ENCODE data around the gene ERN2. TPM values are rescaled to one million over a fixed set of nuclear protein-coding genes. Genes with fewer than 3 reads are reported as not detected.

ERN2 gene
- polyA plus RNA-seq, 1 of the 3 experiments (the other 2 are of a cell fraction) = 0.03 TPM

DNA sequence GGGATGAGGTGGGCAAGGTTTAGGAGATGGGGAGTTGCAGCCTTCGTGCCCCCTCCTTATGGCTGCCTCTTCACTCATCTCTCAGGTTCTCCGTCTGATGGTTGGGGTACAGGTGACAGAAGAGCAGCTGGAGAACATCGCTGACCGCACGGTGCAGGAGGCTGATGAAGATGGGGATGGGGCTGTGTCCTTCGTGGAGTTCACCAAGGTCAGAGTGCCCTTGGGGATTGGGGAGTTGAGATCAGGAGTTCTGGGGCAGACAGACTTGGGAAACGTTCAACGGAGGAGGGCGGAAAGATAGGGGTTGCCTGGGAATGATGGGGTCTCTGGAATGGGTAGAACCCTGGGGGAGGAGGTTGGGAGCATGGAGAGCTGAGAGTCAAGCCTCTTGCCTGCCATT is 44.1 kb upstream of the ERN2 start:
- H3K9me3 ChIP-seq = no peaks in the 10 kb centered on the region
- H3K36me3 ChIP-seq (replicated peaks in 1 of 2; ENCODE audit: control insufficient read depth in 1 of 2, insufficient read depth in 2 of 2, low read length in 1 of 2) = no peaks in the 10 kb centered on the region
- no peak for DNase-seq
- CTCF ChIA-PET = interaction anchor here (0.7 kb wide), 1 partner anchor 30 kb away, joined by 3 read pairs; no protein-coding TSS in a partner anchor
- no peak overlapping the region for H3K4me2 ChIP-seq
- H3F3A ChIP-seq (replicated peaks; ENCODE audit: insufficient read depth) = no peaks in the 10 kb centered on the region
- H3K4me3 ChIP-seq (ENCODE audit: low read depth in 2 of 2, low read length in 1 of 2) = no peak overlapping the region
- no peak overlapping the region for H2AFZ ChIP-seq (ENCODE audit: low read depth)
- POLR2A ChIA-PET = no interaction called here
- no peaks in the 10 kb centered on the region for H3K79me2 ChIP-seq (ENCODE audit: insufficient read depth)
- no peaks in the 10 kb centered on the region; a peak in 1 of 4 replicates for H3K4me1 ChIP-seq (ENCODE audit: control insufficient read depth in 1 of 2, insufficient read depth in 2 of 2, low read depth in 1 of 2, low read length in 1 of 2)
- peaks cover 25% of the 10 kb centered on the region for H3K27me3 ChIP-seq (ENCODE audit: insufficient read depth)
- WGBS (ENCODE audit: low lambda C conversion rate) = 40% methylated on average over 9 of the region's 9 CpGs
- H3K9ac ChIP-seq = no peak overlapping the region
- no peak overlapping the region for H3K27ac ChIP-seq (ENCODE audit: low read depth in 2 of 2, low read length in 1 of 2)
- no peaks in the 10 kb centered on the region for H3K9me2 ChIP-seq
- TF ChIP-seq FOSL2 (IDR thresholded peaks at IDR 0.05; ENCODE audit: borderline replicate concordance, low read depth) = no peak
- TF ChIP-seq EZH2phosphoT487 (IDR thresholded peaks at IDR 0.05; ENCODE audit: borderline replicate concordance, low read depth) = no peak
- TF ChIP-seq, protein P1, sequence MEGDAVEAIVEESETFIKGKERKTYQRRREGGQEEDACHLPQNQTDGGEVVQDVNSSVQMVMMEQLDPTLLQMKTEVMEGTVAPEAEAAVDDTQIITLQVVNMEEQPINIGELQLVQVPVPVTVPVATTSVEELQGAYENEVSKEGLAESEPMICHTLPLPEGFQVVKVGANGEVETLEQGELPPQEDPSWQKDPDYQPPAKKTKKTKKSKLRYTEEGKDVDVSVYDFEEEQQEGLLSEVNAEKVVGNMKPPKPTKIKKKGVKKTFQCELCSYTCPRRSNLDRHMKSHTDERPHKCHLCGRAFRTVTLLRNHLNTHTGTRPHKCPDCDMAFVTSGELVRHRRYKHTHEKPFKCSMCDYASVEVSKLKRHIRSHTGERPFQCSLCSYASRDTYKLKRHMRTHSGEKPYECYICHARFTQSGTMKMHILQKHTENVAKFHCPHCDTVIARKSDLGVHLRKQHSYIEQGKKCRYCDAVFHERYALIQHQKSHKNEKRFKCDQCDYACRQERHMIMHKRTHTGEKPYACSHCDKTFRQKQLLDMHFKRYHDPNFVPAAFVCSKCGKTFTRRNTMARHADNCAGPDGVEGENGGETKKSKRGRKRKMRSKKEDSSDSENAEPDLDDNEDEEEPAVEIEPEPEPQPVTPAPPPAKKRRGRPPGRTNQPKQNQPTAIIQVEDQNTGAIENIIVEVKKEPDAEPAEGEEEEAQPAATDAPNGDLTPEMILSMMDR (IDR thresholded peaks at IDR 0.05) = no peak
- no peak for TF ChIP-seq SIN3A (IDR thresholded peaks at IDR 0.05; ENCODE audit: borderline replicate concordance, low read depth, low read length)
- TF ChIP-seq, protein P2, sequence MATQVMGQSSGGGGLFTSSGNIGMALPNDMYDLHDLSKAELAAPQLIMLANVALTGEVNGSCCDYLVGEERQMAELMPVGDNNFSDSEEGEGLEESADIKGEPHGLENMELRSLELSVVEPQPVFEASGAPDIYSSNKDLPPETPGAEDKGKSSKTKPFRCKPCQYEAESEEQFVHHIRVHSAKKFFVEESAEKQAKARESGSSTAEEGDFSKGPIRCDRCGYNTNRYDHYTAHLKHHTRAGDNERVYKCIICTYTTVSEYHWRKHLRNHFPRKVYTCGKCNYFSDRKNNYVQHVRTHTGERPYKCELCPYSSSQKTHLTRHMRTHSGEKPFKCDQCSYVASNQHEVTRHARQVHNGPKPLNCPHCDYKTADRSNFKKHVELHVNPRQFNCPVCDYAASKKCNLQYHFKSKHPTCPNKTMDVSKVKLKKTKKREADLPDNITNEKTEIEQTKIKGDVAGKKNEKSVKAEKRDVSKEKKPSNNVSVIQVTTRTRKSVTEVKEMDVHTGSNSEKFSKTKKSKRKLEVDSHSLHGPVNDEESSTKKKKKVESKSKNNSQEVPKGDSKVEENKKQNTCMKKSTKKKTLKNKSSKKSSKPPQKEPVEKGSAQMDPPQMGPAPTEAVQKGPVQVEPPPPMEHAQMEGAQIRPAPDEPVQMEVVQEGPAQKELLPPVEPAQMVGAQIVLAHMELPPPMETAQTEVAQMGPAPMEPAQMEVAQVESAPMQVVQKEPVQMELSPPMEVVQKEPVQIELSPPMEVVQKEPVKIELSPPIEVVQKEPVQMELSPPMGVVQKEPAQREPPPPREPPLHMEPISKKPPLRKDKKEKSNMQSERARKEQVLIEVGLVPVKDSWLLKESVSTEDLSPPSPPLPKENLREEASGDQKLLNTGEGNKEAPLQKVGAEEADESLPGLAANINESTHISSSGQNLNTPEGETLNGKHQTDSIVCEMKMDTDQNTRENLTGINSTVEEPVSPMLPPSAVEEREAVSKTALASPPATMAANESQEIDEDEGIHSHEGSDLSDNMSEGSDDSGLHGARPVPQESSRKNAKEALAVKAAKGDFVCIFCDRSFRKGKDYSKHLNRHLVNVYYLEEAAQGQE (IDR thresholded peaks at IDR 0.05; ENCODE audit: low read depth, low read length) = no peak
- TF ChIP-seq SMC3 (IDR thresholded peaks at IDR 0.05; ENCODE audit: low read depth, low read length) = no peak
- TF ChIP-seq NFIC (IDR thresholded peaks at IDR 0.05; ENCODE audit: borderline replicate concordance) = no peak
- TF ChIP-seq NRF1 (IDR thresholded peaks at IDR 0.05; ENCODE audit: low read depth, low read length) = no peak
- H4K20me1 ChIP-seq (ENCODE audit: insufficient read depth) = no peaks in the 10 kb centered on the region

DNA sequence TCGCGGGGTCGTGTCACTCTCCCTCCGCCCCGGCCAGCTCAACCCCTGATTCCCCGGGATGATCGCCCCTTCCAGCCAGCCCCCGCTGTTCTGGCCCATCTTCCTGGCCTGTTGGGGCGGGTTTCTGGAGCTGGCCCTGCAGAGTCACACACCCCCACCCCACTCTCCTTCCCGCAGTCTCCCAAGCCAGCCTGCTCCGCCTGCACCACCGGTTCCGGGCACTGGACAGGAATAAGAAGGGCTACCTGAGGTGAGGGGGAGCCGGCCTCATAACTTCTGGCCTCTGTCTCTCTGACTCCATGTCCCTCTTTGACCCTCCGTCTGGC is 42.4 kb upstream of the ERN2 start:
- no peak for TF ChIP-seq FOSL2 (IDR thresholded peaks at IDR 0.05; ENCODE audit: borderline replicate concordance, low read depth)
- no peak for TF ChIP-seq MEF2A (IDR thresholded peaks at IDR 0.05; ENCODE audit: borderline replicate concordance, low read depth)
- no peak for TF ChIP-seq TCF12 (IDR thresholded peaks at IDR 0.05)
- no peak overlapping the region for H3K4me3 ChIP-seq (ENCODE audit: low read depth in 2 of 2, low read length in 1 of 2)
- ChIA-PET POLR2A (no interaction called here), CTCF (interaction anchor here (0.6 kb wide), 1 partner anchor 281 kb away, joined by 3 read pairs; no protein-coding TSS in a partner anchor)
- WGBS (ENCODE audit: low lambda C conversion rate) = 49% methylated on average over 7 of the region's 15 CpGs
- no peaks in the 10 kb centered on the region for H3K9me2 ChIP-seq
- H3K36me3 ChIP-seq (replicated peaks in 1 of 2; ENCODE audit: control insufficient read depth in 1 of 2, insufficient read depth in 2 of 2, low read length in 1 of 2) = no peaks in the 10 kb centered on the region
- H3K79me2 ChIP-seq (ENCODE audit: insufficient read depth) = no peaks in the 10 kb centered on the region
- H2AFZ ChIP-seq (ENCODE audit: low read depth) = no peak overlapping the region
- no peak for DNase-seq
- H3K4me1 ChIP-seq (ENCODE audit: control insufficient read depth in 1 of 2, insufficient read depth in 2 of 2, low read depth in 1 of 2, low read length in 1 of 2) = no peaks in the 10 kb centered on the region; a peak in 1 of 4 replicates
- no peak overlapping the region for H3K4me2 ChIP-seq
- H3K27ac ChIP-seq (ENCODE audit: low read depth in 2 of 2, low read length in 1 of 2) = no peak overlapping the region
- H4K20me1 ChIP-seq (ENCODE audit: insufficient read depth) = no peaks in the 10 kb centered on the region
- no peak overlapping the region for H3K9ac ChIP-seq
- no peaks in the 10 kb centered on the region for H3K9me3 ChIP-seq
- H3K27me3 ChIP-seq (ENCODE audit: insufficient read depth) = peaks cover 26% of the 10 kb centered on the region
- H3F3A ChIP-seq (replicated peaks; ENCODE audit: insufficient read depth) = no peaks in the 10 kb centered on the region
